B cell (primary cell): ENCODE data around the gene ZNF408. TPM values are rescaled to one million over a fixed set of nuclear protein-coding genes. Genes with fewer than 3 reads are reported as not detected.

Experiments used
- ATAC-seq: fragments of 200-7000 bp; cut with Tn5 transposase; one replicate; pipeline ENCODE4 v1.10.0; 2021; ENCODE audit warnings: low read depth, mild to moderate bottlenecking, moderate number of reproducible peaks, moderate library complexity
- CTCF ChIA-PET: fragments of 350-600 bp; sonication (Branson Sonifier 250); formaldehyde crosslinking; loops from one replicate; lab custom pipeline; 2021; ENCODE audit warnings: antibody characterized with exemption, inconsistent platforms; lab: Charles Lee
- POLR2A ChIA-PET: fragments of 350-600 bp; sonication (Branson Sonifier 250); formaldehyde crosslinking; loops from one replicate; lab custom pipeline; 2021; ENCODE audit warnings: antibody characterized with exemption; lab: Charles Lee
- DNase-seq: peaks from one replicate; pipeline ENCODE4 v3.0.0; 2013
- H2AFZ ChIP-seq: 2 replicates; pipeline ENCODE4 v1.6.1; 2012; ENCODE audit warnings: mild to moderate bottlenecking, low read depth, low read length; ENCODE audit not compliant: insufficient read depth, poor library complexity, severe bottlenecking
- H3K27ac ChIP-seq, 2 donors: 1 replicate in 1 of 2; 2 replicates in 1 of 2; pipeline ENCODE4 v1.5.1; 2012 to 2013; ENCODE audit warnings: low read length in 2 of 2, mild to moderate bottlenecking in 2 of 2, moderate library complexity in 1 of 2
- H3K27me3 ChIP-seq, 4 experiments: fragments of 200-600 bp in 1 of 4; sonication (generic) in 1 of 4; replicated peaks in 1 of 4; 1 replicate in 2 of 4; 2 replicates in 2 of 4; pipeline versions ENCODE4 v1.6.1 to v1.7.0; 2013 to 2016; ENCODE audit warnings: low read length in 3 of 4, mild to moderate bottlenecking in 2 of 4, mixed read lengths in 1 of 4, moderate library complexity in 1 of 4; ENCODE audit not compliant: insufficient read depth in 4 of 4, control insufficient read depth in 3 of 4; ENCODE audit errors: control extremely low read depth in 1 of 4
- H3K36me3 ChIP-seq, 2 experiments: replicated peaks in 1 of 2; 1 replicate in 1 of 2; 2 replicates in 1 of 2; pipeline versions ENCODE4 v1.6.1 to v1.7.1; 2013; ENCODE audit warnings: low read length in 1 of 2; ENCODE audit not compliant: insufficient read depth in 2 of 2, control insufficient read depth in 1 of 2; ENCODE audit errors: control extremely low read depth in 1 of 2, extremely low read depth in 1 of 2
- H3K4me1 ChIP-seq, 2 donors: fragments of 200-600 bp in 1 of 2; sonication (generic) in 1 of 2; 1 replicate in 1 of 2; 2 replicates in 1 of 2; pipeline versions ENCODE4 v1.5.1 to v1.6.1; 2013 to 2017; ENCODE audit warnings: low read length in 2 of 2; ENCODE audit not compliant: control insufficient read depth in 2 of 2, insufficient read depth in 2 of 2
- H3K4me2 ChIP-seq: replicated peaks from 2 replicates; pipeline ENCODE3; 2012; ENCODE audit warnings: mild to moderate bottlenecking, low read depth, low read length; ENCODE audit not compliant: poor library complexity, severe bottlenecking
- H3K4me3 ChIP-seq, 5 experiments: fragments of 200-600 bp in 1 of 5; sonication (generic) in 1 of 5; 1 replicate in 3 of 5; 2 replicates in 2 of 5; pipeline versions ENCODE4 v1.5.1 to v1.7.0; 2011 to 2016; ENCODE audit warnings: low read length in 4 of 5, mild to moderate bottlenecking in 4 of 5, low read depth in 2 of 5, control low read depth in 1 of 5, moderate library complexity in 1 of 5; ENCODE audit not compliant: insufficient read depth in 1 of 5; ENCODE audit errors: control extremely low read depth in 1 of 5, extremely low read depth in 1 of 5
- H3K79me2 ChIP-seq: fragments of 200-600 bp; sonication (generic); one replicate; pipeline ENCODE4 v1.6.0; 2016; ENCODE audit warnings: low read length; ENCODE audit not compliant: control insufficient read depth, insufficient read depth
- H3K9ac ChIP-seq: fragments of 200-600 bp; sonication (generic); 2 replicates; pipeline ENCODE4 v1.6.1; 2017; ENCODE audit warnings: mild to moderate bottlenecking, low read length, moderate library complexity
- H3K9me3 ChIP-seq, 3 donors: one replicate each; pipeline versions ENCODE4 v1.6.1 to v1.7.1; 2013; ENCODE audit warnings: low read length in 2 of 3; ENCODE audit not compliant: control insufficient read depth in 2 of 3, insufficient read depth in 1 of 3; ENCODE audit errors: control extremely low read depth in 1 of 3
- H4K20me1 ChIP-seq: 2 replicates; pipeline ENCODE4 v1.6.0; 2012; ENCODE audit warnings: mild to moderate bottlenecking, low read length; ENCODE audit not compliant: insufficient read depth, control insufficient read depth, poor library complexity, severe bottlenecking
- H3K27ac Mint-ChIP-seq: one replicate; pipeline ENCODE4 v1.8.0; 2021; ENCODE audit warnings: mixed read lengths
- H3K27me3 Mint-ChIP-seq: one replicate; pipeline ENCODE4 v1.8.0; 2021; ENCODE audit warnings: mixed read lengths
- H3K4me1 Mint-ChIP-seq: one replicate; pipeline ENCODE4 v1.8.0; 2021; ENCODE audit warnings: mixed read lengths
- H3K4me3 Mint-ChIP-seq: one replicate; pipeline ENCODE4 v1.8.0; 2021; ENCODE audit warnings: mixed read lengths
- H3K9me3 Mint-ChIP-seq: one replicate; pipeline ENCODE4 v1.8.0; 2022; ENCODE audit warnings: mixed read lengths; ENCODE audit not compliant: insufficient read depth
- CTCF ChIP-seq: fragments of 200-600 bp; IDR thresholded peaks from one replicate; pipeline ENCODE4 v1.8.0; 2022; ENCODE audit warnings: antibody characterized with exemption, mild to moderate bottlenecking
- EZH2 ChIP-seq: IDR thresholded peaks from 2 replicates; pipeline ENCODE4 v1.6.1; 2012; ENCODE audit warnings: borderline replicate concordance, low read depth, mild to moderate bottlenecking, moderate library complexity, low read length; ENCODE audit not compliant: insufficient read depth, poor library complexity, severe bottlenecking
- WGBS: methylation state at CpG from one replicate; pipeline ENCODE4 v1.1.5; 2013; ENCODE audit warnings: missing lambda C conversion rate; ENCODE audit not compliant: insufficient coverage; 5-methylcytosine and 5-hydroxymethylcytosine counted together
- intact Hi-C: fragments of 100-400 bp; cut with micrococcal nuclease; formaldehyde crosslinking; loops from one replicate; pipeline ENCODE4 v1.10.0; 2022
- polyA plus RNA-seq: library from polyadenylated mRNA; depleted of rRNA; stranded (reverse); fragments of >200 nt; gene quantifications from 2 replicates; pipeline ENCODE4 v1.2.3, GENCODE V29; 2012
- total RNA-seq, 2 donors: library from RNA; stranded (reverse); fragments of 120-200 nt in 1 of 2; gene quantifications; 1 replicate in 1 of 2; 2 replicates in 1 of 2; pipeline versions ENCODE4 v1.2.3 to v1.2.4, GENCODE V29; 2013 to 2022

The ZNF408 gene
- total and polyA plus RNA-seq, 2 donors (not counting 1 experiment from before 2014, with no cell fraction given) = 8.3 to 22.3 TPM

GRCh38 chr11:46655631-46656030 is 45.2 kb upstream of the ZNF408 start:
- peaks cover 22 to 74% of the 10 kb centered on the region in 2 experiments for H3K36me3 ChIP-seq
- no peaks in the 10 kb centered on the region for H4K20me1 ChIP-seq
- intact Hi-C loops = no loop called here
- TF ChIP-seq CTCF (no peak), EZH2 (no peak)
- ChIA-PET CTCF (interaction anchor here (0.5 kb wide), 1 partner anchor 98 kb away, joined by 3 read pairs; no protein-coding TSS in a partner anchor), POLR2A (no interaction called here)
- H3K27me3 ChIP-seq = no peaks in the 10 kb centered on the region
- H3K4me1 ChIP-seq = no peaks in the 10 kb centered on the region
- H3K27ac ChIP-seq = no peak overlapping the region
- WGBS = 100% methylated on average over 3 of the region's 4 CpGs
- H3K4me2 ChIP-seq = no peak overlapping the region
- no peak overlapping the region for H2AFZ ChIP-seq
- no peak for DNase-seq
- H3K79me2 ChIP-seq = no peaks in the 10 kb centered on the region
- no peak overlapping the region for H3K27ac Mint-ChIP-seq
- H3K9me3 Mint-ChIP-seq = no peaks in the 10 kb centered on the region
- no peaks in the 10 kb centered on the region for H3K27me3 Mint-ChIP-seq
- H3K4me3 ChIP-seq = no peak overlapping the region
- no peaks in the 10 kb centered on the region for H3K4me1 Mint-ChIP-seq
- H3K9ac ChIP-seq = no peak overlapping the region
- no peaks in the 10 kb centered on the region for H3K9me3 ChIP-seq
- no peak for ATAC-seq
- H3K4me3 Mint-ChIP-seq = no peak overlapping the region

GRCh38 chr11:46657186-46657585 is 43.6 kb upstream of the ZNF408 start:
- no peak overlapping the region for H3K27ac Mint-ChIP-seq
- H2AFZ ChIP-seq = no peak overlapping the region
- no peak overlapping the region for H3K4me3 Mint-ChIP-seq
- H3K4me1 ChIP-seq = no peaks in the 10 kb centered on the region
- DNase-seq (no peak), ATAC-seq (no peak)
- no peak overlapping the region for H3K9ac ChIP-seq
- no peaks in the 10 kb centered on the region for H3K27me3 Mint-ChIP-seq
- peaks cover 14 to 73% of the 10 kb centered on the region in 2 experiments for H3K36me3 ChIP-seq
- no peaks in the 10 kb centered on the region for H3K79me2 ChIP-seq
- no peaks in the 10 kb centered on the region for H3K9me3 ChIP-seq
- ChIA-PET CTCF (no interaction called here), POLR2A (no interaction called here)
- H3K4me3 ChIP-seq = no peak overlapping the region
- H3K4me2 ChIP-seq = no peak overlapping the region
- H3K4me1 Mint-ChIP-seq = no peaks in the 10 kb centered on the region
- no peak overlapping the region for H3K27ac ChIP-seq
- no peaks in the 10 kb centered on the region for H4K20me1 ChIP-seq
- H3K27me3 ChIP-seq = no peaks in the 10 kb centered on the region
- TF ChIP-seq CTCF (no peak), EZH2 (no peak)
- intact Hi-C loops = no loop called here
- WGBS = 100% methylated on average over 1 of the region's 3 CpGs
- H3K9me3 Mint-ChIP-seq = no peaks in the 10 kb centered on the region
